GM21737 (cell line): ENCODE data around the gene PMPCB.
A peak's percentile ranks its signal among the peaks of the same experiment; 100 is the strongest.
"Not testable (repeated sequence)": the region's sequence is repeated elsewhere in the genome, so short reads cannot be mapped to it uniquely, and the experiment has no call there.

ENCODE experiments used
- ATAC-seq: cut with Tn5 transposase; IDR thresholded peaks from one replicate; pipeline ENCODE4 v1.9.1; 2021; ENCODE audit warnings: mild to moderate bottlenecking, moderate library complexity; ENCODE audit not compliant: unreplicated experiment

PMPCB gene, protein sequence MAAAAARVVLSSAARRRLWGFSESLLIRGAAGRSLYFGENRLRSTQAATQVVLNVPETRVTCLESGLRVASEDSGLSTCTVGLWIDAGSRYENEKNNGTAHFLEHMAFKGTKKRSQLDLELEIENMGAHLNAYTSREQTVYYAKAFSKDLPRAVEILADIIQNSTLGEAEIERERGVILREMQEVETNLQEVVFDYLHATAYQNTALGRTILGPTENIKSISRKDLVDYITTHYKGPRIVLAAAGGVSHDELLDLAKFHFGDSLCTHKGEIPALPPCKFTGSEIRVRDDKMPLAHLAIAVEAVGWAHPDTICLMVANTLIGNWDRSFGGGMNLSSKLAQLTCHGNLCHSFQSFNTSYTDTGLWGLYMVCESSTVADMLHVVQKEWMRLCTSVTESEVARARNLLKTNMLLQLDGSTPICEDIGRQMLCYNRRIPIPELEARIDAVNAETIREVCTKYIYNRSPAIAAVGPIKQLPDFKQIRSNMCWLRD

DNA sequence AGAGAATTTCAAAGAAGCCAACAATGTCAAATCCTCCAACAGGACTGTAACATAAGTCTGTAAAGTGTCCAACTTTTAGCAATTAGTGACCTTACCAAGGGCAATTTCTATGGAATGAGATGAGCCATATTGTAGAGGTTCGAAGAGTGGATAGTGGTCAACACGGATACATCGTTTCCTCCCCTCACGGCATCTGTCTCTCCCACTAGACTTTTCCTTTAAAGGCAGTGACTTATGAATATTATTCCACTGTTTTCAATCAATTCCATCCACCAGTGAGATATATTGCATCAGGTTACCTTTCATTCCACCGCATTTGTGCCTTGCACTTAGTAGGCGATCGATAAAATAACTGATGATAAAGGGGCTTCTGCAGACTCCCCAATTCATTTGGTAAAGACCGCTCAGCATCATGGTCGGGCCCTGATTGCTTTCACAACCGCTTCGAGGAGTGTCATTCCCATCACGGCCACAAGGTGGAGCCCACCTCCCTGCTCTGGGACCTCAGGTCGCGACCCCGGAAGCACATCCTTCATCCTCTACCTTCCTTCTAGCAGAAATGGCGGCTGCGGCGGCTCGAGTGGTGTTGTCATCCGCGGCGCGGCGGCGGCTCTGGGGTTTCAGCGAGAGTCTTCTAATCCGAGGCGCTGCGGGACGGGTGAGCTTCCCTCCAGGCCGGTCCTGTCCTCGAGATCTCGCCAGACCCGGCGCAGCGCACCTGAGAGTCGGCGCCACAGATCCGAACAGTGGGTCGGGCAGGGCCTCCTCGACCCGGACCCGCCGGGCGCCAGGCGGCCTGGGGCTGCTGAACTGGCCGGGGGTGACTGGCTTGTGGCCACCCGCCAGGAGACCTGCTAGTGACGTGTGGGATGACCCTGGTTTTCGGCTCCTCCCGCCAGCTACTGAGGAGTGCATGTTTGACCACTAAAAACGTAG is at the start of gene PMPCB:
Gene PMPCB, plus strand, starts transcription at position 535 of the 936 bp plus-strand sequence. Its CDS starts 25 bp downstream, at position 560.
- peak; percentile 93 for ATAC-seq

DNA sequence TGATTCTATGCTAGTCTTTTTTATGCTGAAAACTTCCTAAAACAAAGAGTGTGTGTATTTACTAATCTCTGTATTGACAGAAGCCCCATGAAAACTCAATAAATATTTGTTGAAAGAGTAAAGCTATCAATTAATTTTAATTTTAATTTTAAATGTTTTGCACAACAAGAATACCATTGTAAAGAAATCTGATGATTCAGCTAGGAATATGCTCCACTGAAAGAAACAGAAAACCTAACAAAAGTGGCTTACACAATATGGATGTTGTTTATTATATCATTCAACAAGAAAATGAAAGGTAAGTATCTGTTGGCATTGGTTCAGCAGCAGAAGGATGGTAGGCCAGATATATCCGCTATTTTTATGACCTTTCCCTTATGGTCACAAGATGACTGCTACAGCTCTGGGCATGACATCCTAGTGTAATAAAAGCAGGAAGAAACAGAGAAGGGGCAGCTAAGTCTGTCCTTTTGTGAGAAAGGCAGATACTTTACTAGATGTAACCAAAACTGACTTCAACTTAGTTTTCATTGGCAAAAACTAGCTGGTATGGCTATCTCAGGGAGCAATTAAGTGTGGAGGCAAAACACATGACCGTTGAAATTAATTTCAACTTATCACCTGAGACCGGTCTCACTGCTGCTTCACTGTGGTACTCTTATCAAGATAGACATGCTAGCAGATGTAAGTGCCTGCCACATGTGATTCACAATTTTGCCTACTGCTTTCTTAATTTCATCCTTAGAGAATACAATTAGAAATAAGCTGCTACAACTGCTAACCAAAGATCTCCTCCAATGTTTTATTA is 43.3 kb upstream of the PMPCB start:
- ATAC-seq, result not testable (repeated sequence)

DNA sequence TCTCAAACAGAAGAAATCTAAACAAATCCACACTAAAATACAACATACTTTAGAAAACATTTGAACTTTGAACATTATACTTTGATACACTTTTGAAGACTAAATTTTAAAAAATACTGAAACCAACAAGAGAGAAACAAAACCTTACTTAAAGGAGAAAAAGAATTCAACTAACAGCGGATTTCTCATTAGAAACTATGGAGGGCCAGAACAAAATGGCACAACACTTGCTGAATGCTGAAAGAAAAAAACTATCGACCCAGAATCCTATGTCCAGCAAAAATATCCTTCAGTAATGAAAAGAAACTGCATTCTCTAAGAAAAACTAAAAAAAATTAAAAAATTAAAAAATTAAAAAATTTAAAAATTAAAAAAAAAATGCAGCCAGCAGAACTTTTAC is 33.2 kb upstream of the PMPCB start:
- ATAC-seq, result not testable (repeated sequence)

DNA sequence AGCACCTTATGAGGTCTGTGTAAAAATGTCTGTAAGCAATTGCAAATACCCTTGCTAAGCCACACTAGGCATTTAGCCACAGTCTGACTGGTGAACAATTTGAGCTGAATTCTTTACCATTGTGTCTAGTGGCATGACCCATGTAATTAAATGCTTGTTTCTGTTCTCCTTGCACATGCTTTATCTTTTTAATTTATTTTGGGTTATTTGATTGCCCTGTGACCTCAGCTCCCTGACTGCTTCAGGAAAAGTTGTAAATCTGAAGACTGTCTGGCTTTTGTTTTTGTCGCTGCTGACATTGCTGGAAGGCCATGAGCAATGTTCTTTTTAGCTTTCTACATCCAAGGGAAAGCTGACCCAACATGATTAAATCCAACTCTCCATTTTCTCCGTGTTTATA is 31.0 kb upstream of the PMPCB start:
- ATAC-seq, result not testable (repeated sequence)

DNA sequence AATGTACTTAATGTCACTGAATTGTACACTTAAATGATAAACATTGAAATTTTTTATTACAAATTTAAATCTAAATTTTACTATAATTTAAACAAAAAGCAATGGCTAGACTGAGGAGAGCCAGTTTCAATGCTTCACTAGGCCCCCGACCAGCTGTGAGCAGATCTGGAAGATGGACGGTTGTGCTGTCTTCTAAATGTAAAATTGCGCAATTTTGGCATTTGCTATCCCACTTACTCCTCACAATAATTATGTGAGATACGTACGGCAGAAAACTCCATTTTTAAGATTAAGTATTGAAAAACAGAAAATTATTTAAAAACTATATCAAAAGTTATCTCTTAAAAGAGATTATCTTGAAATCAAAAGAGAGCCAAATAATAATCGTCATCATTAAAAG is 23.9 kb upstream of the PMPCB start:
- not testable (repeated sequence) for ATAC-seq

DNA sequence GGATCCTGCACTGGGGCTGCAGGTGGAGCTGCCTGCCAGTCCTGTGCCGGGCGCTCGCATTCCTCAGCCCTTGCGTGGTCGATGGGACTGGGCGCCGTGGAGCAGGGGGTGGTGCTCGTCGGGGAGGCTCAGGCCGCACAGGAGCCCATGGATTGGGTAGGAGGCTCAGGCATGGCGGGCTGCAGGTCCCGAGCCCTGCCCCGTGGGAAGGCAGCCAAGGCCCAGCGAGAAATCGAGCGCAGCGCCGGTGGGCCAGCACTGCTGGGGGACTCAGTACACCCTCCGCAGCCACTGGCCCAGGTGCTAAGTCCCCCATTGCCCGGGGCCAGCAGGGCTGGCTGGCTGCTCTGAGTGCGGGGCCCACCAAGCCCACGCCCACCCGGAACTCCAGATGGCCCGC is 22.4 kb upstream of the PMPCB start:
- ATAC-seq, result not testable (repeated sequence)

DNA sequence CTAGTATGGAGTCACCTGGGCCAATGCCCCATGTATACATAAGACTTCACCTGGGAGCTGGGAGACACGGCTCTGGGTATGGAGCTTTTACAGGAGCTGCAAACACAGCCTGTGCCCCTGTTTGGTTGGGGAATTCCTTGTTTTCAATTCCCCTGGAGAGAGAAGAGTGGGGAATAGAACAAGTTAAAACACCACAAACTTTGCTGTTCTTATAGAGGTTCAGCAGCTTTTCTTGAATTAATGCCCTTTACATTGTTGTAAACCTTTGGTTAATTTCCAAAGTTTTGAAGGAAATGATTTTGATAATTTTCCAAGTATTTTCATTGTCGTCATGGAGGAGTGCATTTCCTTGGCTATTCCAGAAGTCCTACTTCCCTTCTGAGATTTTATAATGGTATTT is 19.0 kb upstream of the PMPCB start:
- not testable (repeated sequence) for ATAC-seq

DNA sequence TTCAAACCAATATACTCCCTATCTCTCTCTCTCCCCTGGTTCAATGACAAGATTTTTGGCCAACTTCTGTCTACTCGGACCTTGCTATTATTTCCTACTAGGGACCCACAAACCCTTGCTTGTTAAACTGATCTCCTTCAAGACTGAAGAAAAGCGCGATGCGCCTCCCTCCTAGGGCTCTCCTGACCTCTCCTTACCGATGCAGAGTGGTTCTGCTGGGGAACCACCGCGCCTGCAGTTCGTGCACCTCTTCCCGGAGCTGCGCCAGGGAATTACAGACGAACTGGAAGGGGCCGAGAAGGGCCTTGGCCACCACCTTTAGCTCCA is 17.6 kb upstream of the PMPCB start:
- ATAC-seq, result peak; percentile 37

DNA sequence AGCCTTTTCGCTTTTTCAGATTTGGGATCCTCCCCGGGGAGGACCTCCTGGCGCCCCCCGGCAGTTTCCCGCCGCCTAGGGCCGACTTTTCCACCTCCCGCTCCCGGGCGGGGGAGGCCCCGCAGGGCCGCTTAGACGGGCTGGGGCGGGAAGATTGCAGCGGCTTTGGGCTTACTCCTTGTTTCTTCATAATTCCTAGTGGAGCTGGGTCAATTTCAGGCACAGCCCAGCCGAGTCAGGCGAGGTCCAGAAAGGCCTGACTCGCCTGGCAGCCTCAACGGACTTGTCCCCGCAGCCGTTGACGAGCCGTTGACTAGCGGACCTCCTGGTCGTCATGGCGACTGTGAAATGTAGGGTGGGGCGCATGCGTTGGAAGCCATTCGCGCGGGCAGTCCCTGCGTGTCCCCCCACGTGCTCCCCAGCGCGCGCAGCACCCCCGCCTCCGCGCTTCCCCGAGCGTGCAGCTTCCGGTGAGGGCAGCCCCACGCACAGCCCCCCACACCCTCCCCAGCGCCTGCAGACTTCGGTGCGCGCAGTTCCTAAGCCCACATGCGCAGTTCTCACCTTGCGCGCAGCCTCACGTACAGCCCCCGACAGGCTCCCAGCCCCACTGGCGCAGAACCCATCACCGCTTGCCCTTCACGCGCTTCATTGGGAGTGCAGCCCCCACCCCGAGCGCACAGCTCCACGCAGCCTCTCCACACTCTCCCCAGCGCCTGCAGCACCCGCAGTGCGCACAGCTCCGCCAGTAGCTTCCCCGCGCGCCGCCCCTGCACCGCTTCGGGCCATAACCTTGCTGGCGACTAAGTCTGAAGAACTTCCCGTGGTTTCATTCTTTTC is 17.1 kb upstream of the PMPCB start:
- peak; percentile 85 for ATAC-seq

DNA sequence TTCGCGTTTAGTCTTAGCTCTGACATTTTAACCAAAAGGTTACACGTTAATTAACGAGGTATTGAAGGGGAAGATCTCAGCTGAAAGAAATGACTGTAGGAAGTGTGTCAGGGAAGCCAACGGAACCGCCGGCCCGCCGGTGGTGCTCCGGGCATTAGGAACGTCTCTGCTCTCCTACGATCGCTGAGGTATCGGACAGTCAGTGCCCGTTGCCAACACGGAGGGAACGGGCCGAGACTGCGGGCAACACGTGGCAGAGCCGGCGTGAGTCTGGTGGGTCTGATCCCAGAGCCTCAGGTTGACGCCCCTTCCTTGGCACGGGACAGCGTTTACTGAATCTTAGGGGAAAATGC is 16.5 kb upstream of the PMPCB start:
- ATAC-seq, result not testable (repeated sequence)

DNA sequence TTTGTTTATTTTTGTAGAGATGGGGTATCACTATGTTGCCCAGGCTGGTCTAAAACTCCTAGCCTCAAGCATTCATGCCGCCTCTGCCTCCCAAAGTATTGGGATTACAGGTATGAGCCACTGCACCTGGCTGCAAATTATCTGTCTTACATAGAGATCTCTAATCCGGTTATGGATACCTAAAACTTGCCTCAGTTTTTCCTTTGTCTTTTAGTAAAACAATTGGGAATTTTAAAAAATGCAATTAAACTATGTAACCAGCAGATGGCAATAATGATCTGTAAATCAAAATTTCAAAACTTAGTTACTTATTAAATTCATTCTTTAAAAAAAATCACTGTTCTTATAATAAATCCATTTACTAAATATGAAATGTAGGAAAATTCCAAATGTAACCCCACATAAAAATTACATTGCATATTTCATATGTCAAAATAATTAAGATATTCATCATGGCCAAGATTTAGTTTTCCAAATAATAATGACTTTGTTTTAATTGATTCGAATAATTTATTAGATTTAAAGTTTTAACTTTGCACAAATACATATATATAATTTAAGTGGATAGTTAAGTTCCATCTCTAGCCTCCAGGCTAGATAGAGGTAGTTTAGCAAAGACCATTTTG is 14.3 kb upstream of the PMPCB start:
- not testable (repeated sequence) for ATAC-seq

DNA sequence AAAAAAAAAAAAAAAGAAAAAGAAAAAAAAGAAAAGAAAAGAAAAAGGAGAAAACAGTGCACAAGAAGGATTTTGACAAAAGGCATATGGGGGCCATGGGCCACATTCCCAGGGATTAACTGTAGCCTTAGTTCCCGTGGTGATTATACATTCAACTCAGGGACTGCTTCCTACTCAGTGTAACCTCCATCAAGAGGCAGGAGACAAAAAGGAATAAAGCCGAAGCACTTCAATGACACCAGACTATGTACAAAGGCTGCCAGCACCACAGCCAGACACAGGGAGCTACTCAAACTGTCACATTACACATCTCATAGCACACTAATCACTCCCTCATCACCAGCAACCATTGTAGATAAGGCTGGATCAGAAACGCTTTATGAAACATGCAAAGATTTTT is 5.1 kb upstream of the PMPCB start:
- ATAC-seq, result no peak

DNA sequence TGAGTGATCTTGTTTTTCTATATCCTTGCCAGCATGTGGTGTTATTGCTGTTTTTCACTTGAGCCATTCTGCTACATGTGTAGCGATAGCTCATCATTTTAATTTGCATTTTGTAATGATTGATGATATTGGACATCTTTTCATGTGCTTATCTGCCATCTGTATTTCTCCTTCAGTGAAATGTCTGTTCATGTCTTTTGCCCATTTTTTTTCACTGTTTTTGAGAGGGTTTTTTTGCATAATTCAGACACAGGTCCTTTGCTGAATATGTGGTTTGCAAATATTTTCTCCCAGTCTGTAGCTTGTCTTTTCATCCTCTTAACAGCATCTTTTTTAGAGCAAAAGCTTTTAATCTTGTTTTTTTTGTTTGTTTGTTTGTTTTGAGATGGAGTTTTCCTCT is 3.7 kb upstream of the PMPCB start:
- ATAC-seq, result no peak

DNA sequence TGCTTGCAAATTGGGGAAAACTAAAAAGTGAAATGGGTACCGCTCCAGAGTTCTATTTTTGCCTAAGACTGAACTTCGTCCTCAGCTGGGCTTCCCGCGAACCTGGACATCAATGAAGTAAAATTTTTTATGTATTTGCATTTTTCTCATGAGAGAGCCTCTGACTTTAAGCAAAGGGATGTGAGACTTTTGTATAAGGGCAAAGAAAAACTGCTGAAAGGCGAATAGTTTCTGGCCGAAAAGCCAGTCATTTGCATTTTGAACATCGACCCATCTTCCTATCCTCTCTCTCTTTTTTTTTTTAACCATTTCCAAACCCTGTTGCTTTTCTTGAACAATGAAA is 573 bp downstream of the PMPCB start:
- ATAC-seq, result peak; percentile 8

DNA sequence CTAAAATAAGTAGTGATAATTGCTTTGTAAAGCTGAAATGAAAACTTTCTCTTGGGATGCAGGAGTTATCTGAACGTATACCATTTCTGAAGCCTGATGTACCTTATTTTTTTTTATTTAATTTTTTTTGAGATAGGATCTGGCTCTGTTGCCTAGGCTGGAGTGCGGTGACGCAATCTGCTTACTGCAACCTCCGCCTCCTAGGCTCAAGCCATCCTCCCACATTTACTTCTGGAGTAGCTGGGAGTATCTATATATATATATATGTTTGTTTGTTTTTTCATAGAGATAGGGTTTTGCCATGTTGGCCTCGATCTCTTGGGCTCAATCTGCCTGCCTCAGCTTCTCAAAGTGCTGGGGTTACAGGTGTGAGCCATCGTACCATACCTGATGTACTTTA is 2.4 kb downstream of the PMPCB start:
- no peak for ATAC-seq

DNA sequence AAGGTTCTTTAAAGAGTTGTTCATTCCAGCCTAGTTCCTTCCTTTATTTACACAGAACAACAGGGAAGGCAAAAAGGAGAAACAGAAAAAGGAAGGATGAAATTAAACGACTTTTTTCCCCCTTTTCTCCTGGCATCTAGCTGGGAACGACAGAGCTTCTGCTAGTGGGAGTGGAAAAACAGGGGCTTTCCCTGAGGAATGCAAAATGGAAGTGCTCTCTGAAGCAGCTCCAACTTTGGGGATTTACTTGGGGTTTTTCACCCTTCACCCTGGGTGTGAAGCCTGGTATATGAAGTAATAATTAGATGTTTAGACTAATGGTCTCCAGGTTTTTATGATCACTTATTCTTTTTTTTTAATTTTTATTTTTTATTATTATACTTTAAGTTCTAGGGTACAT is 4.2 kb downstream of the PMPCB start:
- no peak for ATAC-seq

DNA sequence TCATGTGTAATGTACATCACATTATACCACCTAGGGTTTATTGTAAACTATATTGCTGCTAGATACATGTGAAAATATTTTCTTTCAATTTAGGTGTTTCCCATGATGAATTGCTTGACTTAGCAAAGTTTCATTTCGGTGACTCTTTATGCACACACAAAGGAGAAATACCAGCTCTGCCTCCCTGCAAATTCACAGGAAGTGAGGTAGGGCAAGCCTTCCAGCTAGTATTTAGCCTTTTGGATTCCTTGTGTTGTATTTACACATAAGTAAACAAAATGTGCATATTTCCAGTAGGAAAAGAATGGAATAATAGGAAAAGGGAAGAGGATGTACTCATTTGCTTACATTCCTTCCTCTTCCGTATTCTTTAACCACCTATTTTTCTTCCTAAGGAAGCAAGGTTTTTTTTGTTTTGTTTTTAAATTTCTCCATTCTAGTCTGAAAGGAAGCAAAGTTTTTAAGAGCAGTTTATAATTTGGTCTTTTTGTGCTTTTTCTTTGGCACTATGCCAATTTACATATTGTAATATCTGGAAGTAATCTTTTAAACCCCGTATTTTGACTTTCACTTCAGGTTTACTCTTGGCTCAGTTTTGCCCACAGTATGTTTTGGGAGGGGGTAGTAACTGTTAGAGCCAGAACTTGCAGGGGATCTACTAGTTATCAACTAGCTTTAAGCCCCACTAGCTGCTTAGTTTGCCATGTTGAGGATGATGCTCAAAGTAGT is 10.4 kb downstream of the PMPCB start:
- no peak for ATAC-seq

DNA sequence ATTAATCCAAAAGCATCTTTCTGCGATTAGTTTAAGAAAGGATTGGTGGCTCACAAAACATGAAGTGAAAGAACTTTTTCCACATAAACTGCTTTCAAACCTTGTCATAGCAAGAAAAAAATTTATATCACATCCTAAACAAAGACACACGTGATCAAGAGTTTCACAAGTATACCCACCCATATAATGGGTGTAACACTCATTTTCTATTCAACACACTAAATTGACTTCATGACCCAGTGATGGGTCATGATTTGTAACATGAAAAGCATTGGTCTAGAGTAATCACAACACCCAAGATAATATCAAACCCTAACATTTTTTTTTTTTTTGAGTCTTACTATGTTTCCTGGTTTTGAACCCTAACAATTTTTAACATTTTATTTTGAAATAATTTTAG is 17.6 kb downstream of the PMPCB start:
- ATAC-seq, result no peak

DNA sequence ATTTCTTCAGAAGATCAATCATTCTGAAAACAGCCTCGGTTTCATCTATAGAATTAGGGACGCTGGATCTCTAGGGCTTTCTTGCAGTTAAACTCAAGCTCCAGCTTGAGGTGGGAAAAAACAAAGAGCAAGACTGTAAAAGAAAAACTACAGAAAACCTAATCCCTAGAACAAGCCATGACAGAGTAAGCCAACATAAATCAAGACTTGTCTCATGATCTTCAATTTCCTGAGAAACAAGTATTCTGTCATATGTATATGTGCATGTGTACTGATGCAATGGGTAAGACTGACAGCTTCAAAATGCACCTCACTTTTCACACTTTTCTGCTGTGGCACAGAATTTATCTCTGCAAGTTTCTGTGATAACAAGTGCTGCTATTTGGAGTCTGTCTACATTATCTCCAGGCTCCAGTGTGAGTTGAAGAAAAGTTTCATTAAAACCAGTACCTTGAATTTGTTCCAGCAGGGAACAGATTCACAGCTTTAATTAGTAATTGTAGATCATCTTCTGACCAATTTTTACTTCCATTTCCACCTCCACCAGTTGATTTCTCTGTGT is 19.2 kb downstream of the PMPCB start:
- ATAC-seq, result no peak
